HepG2 (cell line): ENCODE measurements around the gene FMNL2. TPM values are rescaled to one million over a fixed set of nuclear protein-coding genes. Genes with fewer than 3 reads are reported as not detected.

Experiments
- BHLHE40 ChIP-seq: IDR thresholded peaks from 2 replicates; pipeline ENCODE4 v1.6.1; 2011; ENCODE audit warnings: low read length, improper control_type of control experiment
- E2F2 ChIP-seq: sonication (generic); formaldehyde crosslinking; IDR thresholded peaks from 2 replicates; pipeline ENCODE4 v1.4.0; 2020; ENCODE audit warnings: missing genetic modification reagents, borderline replicate concordance
- FOXP4 ChIP-seq: sonication (generic); formaldehyde crosslinking; IDR thresholded peaks from 2 replicates; pipeline ENCODE4 v1.4.0; 2020; ENCODE audit warnings: missing genetic modification reagents
- GATAD2A ChIP-seq: IDR thresholded peaks from 2 replicates; pipeline ENCODE4 v1.6.1; 2016
- MAZ ChIP-seq, 2 experiments: sonication (generic) in 1 of 2; formaldehyde crosslinking in 1 of 2; IDR thresholded peaks; 2 replicates each; pipeline versions ENCODE4 v1.5.0 to v1.6.1; 2012 to 2020; ENCODE audit warnings: low read depth in 2 of 2, mild to moderate bottlenecking in 2 of 2, borderline replicate concordance in 1 of 2, improper control_type of control experiment in 1 of 2, low read length in 1 of 2, missing genetic modification reagents in 1 of 2, moderate library complexity in 1 of 2
- MYC ChIP-seq: sonication (generic); formaldehyde crosslinking; IDR thresholded peaks from 2 replicates; pipeline ENCODE4 v1.9.0; 2021; ENCODE audit warnings: missing genetic modification reagents, borderline replicate concordance
- PAX8 ChIP-seq: sonication (generic); formaldehyde crosslinking; IDR thresholded peaks from 2 replicates; pipeline ENCODE4 v1.8.0; 2022; ENCODE audit warnings: mild to moderate bottlenecking, missing genetic modification reagents, borderline replicate concordance
- PHF20 ChIP-seq: sonication (generic); formaldehyde crosslinking; IDR thresholded peaks from 2 replicates; pipeline ENCODE4 v1.5.0; 2020; ENCODE audit warnings: mild to moderate bottlenecking, missing genetic modification reagents
- POLR2G ChIP-seq: fragments of 200-400 bp; formaldehyde crosslinking; IDR thresholded peaks from 2 replicates; pipeline ENCODE4 v1.6.1; 2018; ENCODE audit warnings: mild to moderate bottlenecking, low read depth, low read length, moderate library complexity
- PRDM15 ChIP-seq: sonication (generic); formaldehyde crosslinking; IDR thresholded peaks from 2 replicates; pipeline ENCODE4 v1.4.0; 2020; ENCODE audit warnings: missing genetic modification reagents
- SRF ChIP-seq: IDR thresholded peaks from 2 replicates; pipeline ENCODE4 v1.6.1; 2011; ENCODE audit warnings: mild to moderate bottlenecking, low read depth, low read length, moderate library complexity
- ZBTB20 ChIP-seq: sonication (generic); formaldehyde crosslinking; IDR thresholded peaks from 2 replicates; pipeline ENCODE4 v1.8.1; 2023; ENCODE audit warnings: missing genetic modification reagents, low read depth, mild to moderate bottlenecking, borderline replicate concordance
- ZBTB21 ChIP-seq: sonication (generic); formaldehyde crosslinking; IDR thresholded peaks from 2 replicates; pipeline ENCODE4 v1.4.0; 2020; ENCODE audit warnings: missing genetic modification reagents
- ZBTB43 ChIP-seq: sonication (generic); formaldehyde crosslinking; conservative IDR thresholded peaks from 2 replicates; pipeline ENCODE4 v1.4.0; 2020; ENCODE audit warnings: missing genetic modification reagents
- ZNF30 ChIP-seq: sonication (generic); formaldehyde crosslinking; IDR thresholded peaks from 2 replicates; pipeline ENCODE4 v1.5.0; 2020; ENCODE audit warnings: mild to moderate bottlenecking, missing genetic modification reagents
- ZNF350 ChIP-seq: sonication (generic); formaldehyde crosslinking; IDR thresholded peaks from 2 replicates; pipeline ENCODE4 v1.4.0; 2020; ENCODE audit warnings: mild to moderate bottlenecking, low read depth, missing genetic modification reagents, borderline replicate concordance
- ZNF563 ChIP-seq: sonication (generic); formaldehyde crosslinking; IDR thresholded peaks from 2 replicates; pipeline ENCODE4 v1.8.0; 2022; ENCODE audit warnings: mild to moderate bottlenecking, moderate library complexity, missing genetic modification reagents
- ZNF724P ChIP-seq: sonication (generic); formaldehyde crosslinking; IDR thresholded peaks from 2 replicates; pipeline ENCODE4 v1.8.0; 2022; ENCODE audit warnings: missing genetic modification reagents, borderline replicate concordance
- ZNF773 ChIP-seq: sonication (generic); formaldehyde crosslinking; IDR thresholded peaks from 2 replicates; pipeline ENCODE4 v1.4.0; 2020; ENCODE audit warnings: missing genetic modification reagents, borderline replicate concordance
- ZNF782 ChIP-seq: sonication (generic); formaldehyde crosslinking; IDR thresholded peaks from 2 replicates; pipeline ENCODE4 v1.4.0; 2020; ENCODE audit warnings: missing genetic modification reagents, mild to moderate bottlenecking, borderline replicate concordance
- polyA plus RNA-seq, 8 experiments: library from polyadenylated mRNA; depleted of rRNA in 3 of 8; stranded (reverse) in 7 of 8; unstranded in 1 of 8; fragments of >200 nt; fragmentation: Illumina TruSeq in 4 of 8; extraction: Trizol in 4 of 8; gene quantifications; 2 replicates each; pipeline versions ENCODE4 v1.2.1 to v1.2.3, GENCODE V29; 2011 to 2016; ENCODE audit warnings: low read depth in 4 of 8, missing spikeins in 1 of 8, mixed read lengths in 1 of 8; ENCODE audit not compliant: insufficient read depth in 1 of 8
- total RNA-seq, 5 experiments: library from RNA; depleted of rRNA; stranded (reverse); fragments of >200 nt; fragmentation: Illumina TruSeq; extraction: Trizol; gene quantifications; 2 replicates each; pipeline ENCODE4 v1.2.3, GENCODE V29; 2016; ENCODE audit warnings: low read depth in 1 of 5

FMNL2 gene
- total and polyA plus RNA-seq, 2 of the 13 experiments (the other 11 are each of a cell fraction or from before 2014, with no cell fraction given), result 66.5 to 67.7 TPM

- TF ChIP-seq ZBTB43 (CRISPR knock-in tag) (peak; percentile 54; the same call in 1 of the 2 replicates), ZBTB20 (CRISPR knock-in tag) (no peak), MYC (peak; percentile 94), PAX8 (CRISPR knock-in tag) (peak; percentile 82; the same call in 1 of the 2 replicates), ZNF773 (CRISPR knock-in tag) (peak; percentile 79; the same call in 1 of the 2 replicates), ZNF30 (CRISPR knock-in tag) (0 out of 2 replicates have a peak, but pooled peaks have one; percentile 22), PHF20 (CRISPR knock-in tag) (no peak; the same call in 1 of the 2 replicates), ZNF350 (CRISPR knock-in tag) (peak; percentile 52; the same call in 1 of the 2 replicates), POLR2G (peak; percentile 94), SRF (0 out of 2 replicates have a peak, but pooled peaks have one; percentile 42), E2F2 (CRISPR knock-in tag) (peak; percentile 66; the same call in 1 of the 2 replicates), ZNF782 (peak; percentile 98), ZNF563 (CRISPR knock-in tag) (peak; percentile 77), PRDM15 (CRISPR knock-in tag) (peak; percentile 64; the same call in 1 of the 2 replicates), ZBTB21 (CRISPR knock-in tag) (no peak), BHLHE40 (no peak), GATAD2A (CRISPR knock-in tag) (no peak), MAZ (IDR thresholded peaks at IDR 0.05; ENCODE audit: borderline replicate concordance, low read depth, low read length) (peak; percentile 98), MAZ (CRISPR knock-in tag; IDR thresholded peaks at IDR 0.05; ENCODE audit: low read depth) (peak; percentile 97), FOXP4 (CRISPR knock-in tag) (peak; percentile 62), ZNF724P (peak; percentile 72; the same call in 1 of the 2 replicates)
Measured at GRCh38 chr2:152335016-152335725, at the start of gene FMNL2 (continued).
